ENCODE results near the gene TRAF7.

The TRAF7 gene

GRCh38 chr16:2143878-2144485, 11.6 kb upstream of the TRAF7 start:
- H3K9me3 ChIP-seq (ENCODE audit: low read length), result no peaks in the 10 kb centered on the region
- no peak overlapping the region for H3K9ac ChIP-seq (ENCODE audit: low read length)
- H3K36me3 ChIP-seq (ENCODE audit: insufficient read depth, low read length), result no peaks in the 10 kb centered on the region
- H3K27ac ChIP-seq (ENCODE audit: low read depth, low read length, poor library complexity, severe bottlenecking), result no peak overlapping the region
- no peak overlapping the region for H3K4me3 ChIP-seq (ENCODE audit: low read depth, low read length, poor library complexity, severe bottlenecking)
- H3K4me1 ChIP-seq (ENCODE audit: insufficient read depth, low read length, severe bottlenecking), result peaks cover 5% of the 10 kb centered on the region
- no peaks in the 10 kb centered on the region for H3K79me2 ChIP-seq (ENCODE audit: insufficient read depth, low read length)
- H3K9me2 ChIP-seq (ENCODE audit: low read depth, low read length), result no peaks in the 10 kb centered on the region
- H3K4me2 ChIP-seq (ENCODE audit: low read length), result no peak overlapping the region
- TF ChIP-seq EZH2 (IDR thresholded peaks at IDR 0.05; ENCODE audit: borderline replicate concordance, low read length), result no peak
- TF ChIP-seq, protein P1, sequence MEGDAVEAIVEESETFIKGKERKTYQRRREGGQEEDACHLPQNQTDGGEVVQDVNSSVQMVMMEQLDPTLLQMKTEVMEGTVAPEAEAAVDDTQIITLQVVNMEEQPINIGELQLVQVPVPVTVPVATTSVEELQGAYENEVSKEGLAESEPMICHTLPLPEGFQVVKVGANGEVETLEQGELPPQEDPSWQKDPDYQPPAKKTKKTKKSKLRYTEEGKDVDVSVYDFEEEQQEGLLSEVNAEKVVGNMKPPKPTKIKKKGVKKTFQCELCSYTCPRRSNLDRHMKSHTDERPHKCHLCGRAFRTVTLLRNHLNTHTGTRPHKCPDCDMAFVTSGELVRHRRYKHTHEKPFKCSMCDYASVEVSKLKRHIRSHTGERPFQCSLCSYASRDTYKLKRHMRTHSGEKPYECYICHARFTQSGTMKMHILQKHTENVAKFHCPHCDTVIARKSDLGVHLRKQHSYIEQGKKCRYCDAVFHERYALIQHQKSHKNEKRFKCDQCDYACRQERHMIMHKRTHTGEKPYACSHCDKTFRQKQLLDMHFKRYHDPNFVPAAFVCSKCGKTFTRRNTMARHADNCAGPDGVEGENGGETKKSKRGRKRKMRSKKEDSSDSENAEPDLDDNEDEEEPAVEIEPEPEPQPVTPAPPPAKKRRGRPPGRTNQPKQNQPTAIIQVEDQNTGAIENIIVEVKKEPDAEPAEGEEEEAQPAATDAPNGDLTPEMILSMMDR (IDR thresholded peaks at IDR 0.05; ENCODE audit: low read length), result no peak
- H2AFZ ChIP-seq (ENCODE audit: low read length), result no peak overlapping the region
- no peaks in the 10 kb centered on the region for H3K27me3 ChIP-seq (ENCODE audit: insufficient read depth, low read length)
- no peaks in the 10 kb centered on the region; the same call in 1 of the 2 replicates for H4K20me1 ChIP-seq (ENCODE audit: insufficient read depth, low read length)
- no peaks in the 10 kb centered on the region for H3F3A ChIP-seq (ENCODE audit: insufficient read depth, low read length)

DNA sequence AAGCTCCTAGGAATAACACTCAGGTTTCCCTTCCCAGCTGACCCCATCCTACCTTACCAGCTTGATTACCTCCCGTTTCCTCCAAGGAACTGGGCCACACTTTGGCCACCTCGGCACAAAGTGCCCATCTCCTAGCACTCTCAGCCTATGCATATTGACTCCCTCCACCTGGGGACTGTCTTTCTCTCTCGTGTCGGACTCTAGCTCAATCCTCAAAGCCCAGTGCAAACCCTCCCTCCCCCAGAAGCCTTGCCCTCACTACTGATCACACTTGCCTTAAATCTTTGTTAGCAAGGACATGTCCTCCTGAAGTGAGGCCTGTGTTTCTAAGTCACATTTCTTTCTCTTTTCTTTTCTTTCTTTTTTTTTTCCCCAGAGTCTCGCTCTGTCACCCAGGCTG, 9.7 kb upstream of the TRAF7 start:
- no peaks in the 10 kb centered on the region for H3K79me2 ChIP-seq (ENCODE audit: insufficient read depth, low read length)
- no peak overlapping the region for H3K4me3 ChIP-seq (ENCODE audit: low read depth, low read length, poor library complexity, severe bottlenecking)
- H3K9me3 ChIP-seq (ENCODE audit: low read length), result no peaks in the 10 kb centered on the region
- peaks cover 1% of the 10 kb centered on the region; the same call in 1 of the 2 replicates for H3K36me3 ChIP-seq (ENCODE audit: insufficient read depth, low read length)
- H2AFZ ChIP-seq (ENCODE audit: low read length), result no peak overlapping the region
- TF ChIP-seq, protein P1 (IDR thresholded peaks at IDR 0.05; ENCODE audit: low read length), result no peak
- no peak for TF ChIP-seq EZH2 (IDR thresholded peaks at IDR 0.05; ENCODE audit: borderline replicate concordance, low read length)
- no peak overlapping the region for H3K27ac ChIP-seq (ENCODE audit: low read depth, low read length, poor library complexity, severe bottlenecking)
- H3K9ac ChIP-seq (ENCODE audit: low read length), result no peak overlapping the region
- no peaks in the 10 kb centered on the region; the same call in 1 of the 2 replicates for H4K20me1 ChIP-seq (ENCODE audit: insufficient read depth, low read length)
- H3K27me3 ChIP-seq (ENCODE audit: insufficient read depth, low read length), result no peaks in the 10 kb centered on the region
- no peaks in the 10 kb centered on the region for H3K9me2 ChIP-seq (ENCODE audit: low read depth, low read length)
- H3F3A ChIP-seq (ENCODE audit: insufficient read depth, low read length), result no peaks in the 10 kb centered on the region
- no peak overlapping the region for H3K4me2 ChIP-seq (ENCODE audit: low read length)
- peaks cover 23% of the 10 kb centered on the region for H3K4me1 ChIP-seq (ENCODE audit: insufficient read depth, low read length, severe bottlenecking)

- no peak for TF ChIP-seq EZH2 (IDR thresholded peaks at IDR 0.05; ENCODE audit: borderline replicate concordance, low read length)
- TF ChIP-seq, protein P1 (IDR thresholded peaks at IDR 0.05; ENCODE audit: low read length), result no peak
- Histone ChIP-seq H3K27me3 (ENCODE audit: insufficient read depth, low read length) (no peaks in the 10 kb centered on the region), H3K4me3 (ENCODE audit: low read depth, low read length, poor library complexity, severe bottlenecking) (no peak overlapping the region)
These were observed 8.2 kb upstream of the TRAF7 start for GRCh38 chr16:2147378-2147777.

More at GRCh38 chr16:2147378-2147777, 8.2 kb upstream of the TRAF7 start:
- no peak overlapping the region for H2AFZ ChIP-seq (ENCODE audit: low read length)
- H3F3A ChIP-seq (ENCODE audit: insufficient read depth, low read length), result 0 out of 2 replicates have a peak, but pooled peaks cover 5% of the 10 kb centered on the region
- no peaks in the 10 kb centered on the region for H3K79me2 ChIP-seq (ENCODE audit: insufficient read depth, low read length)
- peaks cover 16% of the 10 kb centered on the region for H3K36me3 ChIP-seq (ENCODE audit: insufficient read depth, low read length)
- no peaks in the 10 kb centered on the region for H3K9me2 ChIP-seq (ENCODE audit: low read depth, low read length)
- no peak overlapping the region for H3K4me2 ChIP-seq (ENCODE audit: low read length)
- peaks cover 39% of the 10 kb centered on the region for H3K4me1 ChIP-seq (ENCODE audit: insufficient read depth, low read length, severe bottlenecking)
- H4K20me1 ChIP-seq (ENCODE audit: insufficient read depth, low read length), result no peaks in the 10 kb centered on the region
- H3K27ac ChIP-seq (ENCODE audit: low read depth, low read length, poor library complexity, severe bottlenecking), result no peak overlapping the region
- H3K9ac ChIP-seq (ENCODE audit: low read length), result no peak overlapping the region
- no peaks in the 10 kb centered on the region for H3K9me3 ChIP-seq (ENCODE audit: low read length)
